BLaER1 treated with 17β-estradiol and CSF1 and Interleukin-3, amounts not matched to agents 10 nM and 100 nM (cell line): ENCODE measurements around the gene PROM2.

ENCODE experiments used
- H3K27ac ChIP-seq, 11 experiments: shearing (Covaris generic); formaldehyde crosslinking; 2 replicates each; pipeline ENCODE4 v1.8.1; 2022
- H3K27me3 ChIP-seq, 11 experiments: shearing (Covaris generic); formaldehyde crosslinking; 2 replicates each; pipeline ENCODE4 v1.8.1; 2022
- H3K36me3 ChIP-seq, 11 experiments: shearing (Covaris generic); formaldehyde crosslinking; 2 replicates each; pipeline ENCODE4 v1.8.1; 2022
- H3K4me1 ChIP-seq, 10 experiments: shearing (Covaris generic); formaldehyde crosslinking; 2 replicates each; pipeline ENCODE4 v1.8.1; 2022
- H3K4me2 ChIP-seq, 11 experiments: shearing (Covaris generic); formaldehyde crosslinking; 2 replicates each; pipeline ENCODE4 v1.8.1; 2022
- H3K4me3 ChIP-seq, 10 experiments: shearing (Covaris generic); formaldehyde crosslinking; 2 replicates each; pipeline ENCODE4 v1.8.1; 2022
- H3K9ac ChIP-seq, 11 experiments: shearing (Covaris generic); formaldehyde crosslinking; 2 replicates each; pipeline ENCODE4 v1.8.1; 2022
- H3K9me3 ChIP-seq, 11 experiments: shearing (Covaris generic); formaldehyde crosslinking; replicated peaks in 1 of 11; 2 replicates each; pipeline ENCODE4 v1.8.1; 2022
- H4K20me1 ChIP-seq, 11 experiments: shearing (Covaris generic); formaldehyde crosslinking; 2 replicates each; pipeline ENCODE4 v1.8.1; 2022
- Cebpa-rat ChIP-seq, 11 experiments: shearing (Covaris generic); IDR thresholded peaks; 2 replicates each; pipeline ENCODE4 v1.8.1; 2022

Gene PROM2

DNA sequence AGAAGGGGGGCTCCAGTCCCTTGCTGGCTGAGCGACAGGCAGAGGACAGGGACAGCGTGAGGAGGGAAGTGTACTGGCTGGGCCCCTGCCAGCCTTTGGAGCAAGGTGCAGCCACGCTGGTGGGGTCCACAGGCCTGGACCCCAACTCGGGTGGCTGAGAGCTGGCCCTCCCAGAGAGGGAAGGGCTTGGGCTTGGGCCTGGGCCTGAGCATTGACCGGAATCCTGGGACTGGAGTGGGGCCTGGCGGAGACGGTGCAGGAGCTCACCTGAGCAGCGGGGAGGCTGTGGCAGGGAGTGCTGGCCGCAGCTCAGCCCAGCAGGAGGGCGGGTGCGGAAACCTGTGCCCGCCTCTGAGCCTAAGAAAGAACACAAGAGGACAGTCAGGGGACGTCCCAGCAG is 50.8 kb downstream of the PROM2 start:
- Histone ChIP-seq H3K4me3 (no peak overlapping the region), H3K36me3 (no peaks in the 10 kb centered on the region), H3K4me2 (no peak overlapping the region), H4K20me1 (peaks cover 0 to 11% (median 0%) of the 10 kb centered on the region in 11 experiments; a peak in 2 of 22 replicates), H3K27me3 (no peaks in the 10 kb centered on the region), H3K9me3 (no peaks in the 10 kb centered on the region), H3K4me1 (no peaks in the 10 kb centered on the region), H3K9ac (no peak overlapping the region), H3K27ac (no peak overlapping the region)
- TF ChIP-seq Cebpa-rat (IDR thresholded peaks at IDR 0.05) = no peak

DNA sequence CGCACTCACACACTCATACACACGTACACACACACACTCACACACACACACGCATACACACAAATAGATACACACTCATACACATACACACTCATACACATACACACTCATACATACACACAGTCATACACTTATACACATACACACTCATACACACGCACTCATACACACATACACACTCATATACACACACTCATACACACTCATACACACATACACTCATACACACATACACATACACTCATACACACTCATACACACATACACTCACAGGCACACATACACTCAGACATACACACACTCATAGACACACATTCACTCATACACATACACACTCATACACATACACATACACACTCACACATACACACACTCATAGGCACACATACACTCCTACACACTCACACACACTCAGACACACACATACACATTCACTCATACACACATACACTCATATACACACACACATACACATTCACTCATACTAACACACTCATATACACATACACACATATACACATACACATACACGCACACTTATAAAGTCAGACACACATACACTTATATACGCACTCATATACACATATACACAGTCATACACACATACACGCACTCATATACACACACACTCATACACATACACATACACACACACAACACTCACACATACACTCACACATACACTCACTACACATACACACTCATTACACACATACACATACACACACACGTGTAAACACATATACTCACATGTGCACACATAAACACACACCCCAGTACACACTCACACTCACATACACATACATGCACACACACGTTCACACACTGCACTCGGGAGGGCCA is 51.6 kb downstream of the PROM2 start:
- no peak overlapping the region for H3K9ac ChIP-seq
- H3K27me3 ChIP-seq = no peaks in the 10 kb centered on the region

DNA sequence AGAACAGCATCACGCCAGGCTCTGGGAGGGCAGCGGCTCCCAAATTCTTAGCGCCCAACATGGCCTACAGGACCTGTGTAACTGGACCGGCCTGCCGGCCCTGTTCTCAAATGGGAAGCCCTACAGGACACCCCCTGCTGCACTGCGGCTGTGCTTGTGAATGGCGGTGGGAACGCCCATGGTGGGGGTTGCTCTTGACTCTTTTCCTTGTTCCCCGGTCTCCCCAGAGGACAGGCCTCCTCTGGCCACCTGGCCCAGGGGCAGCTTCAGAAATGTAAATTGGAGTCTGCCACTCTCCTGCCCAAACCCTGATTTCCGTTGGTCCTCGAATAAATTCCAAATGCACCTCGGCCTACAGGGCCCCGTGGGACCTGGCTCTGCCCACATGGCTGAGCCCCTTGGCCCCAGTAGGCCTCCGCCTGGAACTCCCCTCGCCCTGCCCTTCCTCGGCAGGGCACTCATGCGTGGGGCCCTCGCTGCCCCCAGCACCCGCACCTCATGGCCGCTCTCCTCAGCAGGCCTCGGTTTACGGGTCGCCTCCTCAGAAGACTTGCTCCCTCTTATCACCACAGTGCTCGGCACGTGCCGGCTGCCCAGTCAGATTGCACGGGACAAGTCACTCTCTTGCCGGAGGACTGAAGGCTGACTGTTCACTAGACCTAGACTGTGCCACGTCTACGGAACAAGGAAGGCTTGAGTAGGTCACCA is 52.3 kb downstream of the PROM2 start:
- Histone ChIP-seq H3K36me3 (no peaks in the 10 kb centered on the region), H3K27ac (no peak overlapping the region), H3K9ac (no peak overlapping the region), H3K9me3 (no peaks in the 10 kb centered on the region), H3K4me3 (no peak overlapping the region), H4K20me1 (peaks cover 0 to 11% (median 0%) of the 10 kb centered on the region in 11 experiments; a peak in 2 of 22 replicates), H3K4me2 (no peak overlapping the region), H3K27me3 (no peaks in the 10 kb centered on the region), H3K4me1 (no peaks in the 10 kb centered on the region)
- TF ChIP-seq Cebpa-rat (IDR thresholded peaks at IDR 0.05) = no peak

More for the DNA sequence above, 51.6 kb downstream of the PROM2 start:
- peaks cover 0 to 11% (median 0%) of the 10 kb centered on the region in 11 experiments; a peak in 2 of 22 replicates for H4K20me1 ChIP-seq
- no peak overlapping the region for H3K4me3 ChIP-seq
- H3K4me1 ChIP-seq = no peaks in the 10 kb centered on the region
- no peak overlapping the region for H3K4me2 ChIP-seq
- TF ChIP-seq Cebpa-rat (IDR thresholded peaks at IDR 0.05) = no peak
- no peaks in the 10 kb centered on the region for H3K9me3 ChIP-seq
- no peak overlapping the region for H3K27ac ChIP-seq
- no peaks in the 10 kb centered on the region for H3K36me3 ChIP-seq

DNA sequence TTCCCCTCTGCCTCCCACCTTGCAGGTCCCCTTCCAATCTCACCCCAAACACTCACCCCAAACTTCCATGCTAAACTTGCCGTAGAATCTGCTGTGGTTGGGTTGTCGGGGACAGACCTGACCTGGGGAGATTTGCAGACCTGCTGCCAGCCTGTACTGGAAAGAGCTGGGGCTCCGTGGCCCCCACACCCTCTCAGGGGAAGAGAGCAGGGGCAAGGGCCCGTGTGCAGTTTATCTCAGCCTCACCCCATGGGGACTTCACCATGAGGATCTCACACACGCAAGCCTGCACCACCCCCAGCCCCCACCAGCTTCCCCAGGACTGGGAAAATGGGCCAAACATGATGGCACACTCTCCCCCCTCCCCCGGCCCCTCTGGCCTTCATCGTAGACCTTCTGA is 53.6 kb downstream of the PROM2 start:
- Histone ChIP-seq H3K36me3 (no peaks in the 10 kb centered on the region), H3K4me1 (no peaks in the 10 kb centered on the region), H3K9ac (no peak overlapping the region), H4K20me1 (peaks cover 0 to 2% (median 0%) of the 10 kb centered on the region in 11 experiments; a peak in 2 of 22 replicates), H3K27ac (no peak overlapping the region), H3K4me2 (no peak overlapping the region), H3K27me3 (no peaks in the 10 kb centered on the region), H3K9me3 (no peaks in the 10 kb centered on the region), H3K4me3 (no peak overlapping the region)
- TF ChIP-seq Cebpa-rat (IDR thresholded peaks at IDR 0.05) = no peak

DNA sequence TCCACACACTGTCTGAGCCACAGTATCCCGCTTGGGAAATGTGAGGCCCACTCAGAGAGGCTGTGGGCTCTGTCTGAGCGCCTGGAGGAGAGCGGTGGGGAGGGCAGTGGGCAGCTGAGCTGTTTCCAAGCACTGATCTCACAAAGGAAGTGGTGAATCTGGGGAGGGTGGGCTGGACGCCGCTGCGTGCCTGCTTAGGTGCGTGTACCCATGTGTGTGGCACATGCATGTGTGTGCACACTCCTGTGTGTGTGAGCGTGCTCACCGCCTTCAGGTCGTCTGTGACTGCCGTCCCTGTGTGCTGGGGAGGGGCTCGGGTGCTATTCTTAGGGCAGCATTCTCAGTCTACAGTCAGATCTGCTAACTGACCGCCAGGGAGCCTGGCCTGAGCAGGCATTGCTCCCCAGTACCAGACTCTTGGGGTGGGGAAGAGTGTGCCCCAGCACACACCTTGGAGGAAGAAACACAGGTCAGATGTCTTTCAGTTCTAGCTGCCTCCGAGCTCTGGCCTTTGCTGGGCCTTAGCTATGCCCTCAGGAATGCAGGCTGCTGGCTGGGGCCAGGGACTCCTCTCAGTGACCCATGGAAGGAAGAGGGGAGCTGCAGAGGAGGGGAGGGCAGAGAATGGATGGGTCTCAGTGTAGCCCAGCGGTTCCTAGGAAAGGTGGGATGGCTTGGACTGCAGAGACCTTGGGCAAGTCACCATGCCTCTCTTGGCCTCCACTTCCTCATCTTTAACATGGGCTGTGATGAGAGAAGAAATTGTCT is 54.3 kb downstream of the PROM2 start:
- Histone ChIP-seq H3K27ac (no peak overlapping the region), H4K20me1 (no peaks in the 10 kb centered on the region; a peak in 2 of 22 replicates), H3K4me3 (no peak overlapping the region), H3K9me3 (no peaks in the 10 kb centered on the region), H3K27me3 (no peaks in the 10 kb centered on the region), H3K36me3 (no peaks in the 10 kb centered on the region), H3K9ac (no peak overlapping the region), H3K4me1 (peaks cover 0 to 2% (median under 1%) of the 10 kb centered on the region in 10 experiments; a peak in 7 of 20 replicates), H3K4me2 (no peak overlapping the region)
- no peak for TF ChIP-seq Cebpa-rat (IDR thresholded peaks at IDR 0.05)

DNA sequence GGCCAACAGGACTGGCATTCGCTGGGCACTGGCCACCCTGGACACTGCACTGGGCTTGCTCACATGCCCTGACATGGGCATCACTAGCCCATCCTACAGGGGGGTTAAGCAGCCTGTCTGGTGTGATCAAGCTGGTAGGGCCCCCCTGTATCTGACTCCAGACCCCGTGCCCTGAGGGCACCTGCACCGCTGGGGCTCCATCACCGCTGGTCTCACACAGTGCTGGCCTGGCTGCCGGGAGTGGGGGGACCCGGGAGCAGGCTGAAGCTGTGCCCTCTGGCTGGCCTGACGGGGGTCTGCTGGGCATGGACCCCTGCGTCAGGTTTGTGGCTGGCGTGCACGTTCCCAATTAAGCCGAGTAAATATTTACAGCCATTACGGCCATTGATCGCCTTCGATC is 55.2 kb downstream of the PROM2 start:
- no peak overlapping the region for H3K4me2 ChIP-seq
- H3K27ac ChIP-seq = no peak overlapping the region
- no peak overlapping the region for H3K9ac ChIP-seq
- no peaks in the 10 kb centered on the region for H3K36me3 ChIP-seq
- no peaks in the 10 kb centered on the region; a peak in 1 of 22 replicates for H4K20me1 ChIP-seq
- H3K27me3 ChIP-seq = no peaks in the 10 kb centered on the region
- peaks cover 0 to 11% (median 9%) of the 10 kb centered on the region in 10 experiments; a peak in 10 of 20 replicates for H3K4me1 ChIP-seq
- no peak overlapping the region for H3K4me3 ChIP-seq
- H3K9me3 ChIP-seq = no peaks in the 10 kb centered on the region
- TF ChIP-seq Cebpa-rat (IDR thresholded peaks at IDR 0.05) = no peak

DNA sequence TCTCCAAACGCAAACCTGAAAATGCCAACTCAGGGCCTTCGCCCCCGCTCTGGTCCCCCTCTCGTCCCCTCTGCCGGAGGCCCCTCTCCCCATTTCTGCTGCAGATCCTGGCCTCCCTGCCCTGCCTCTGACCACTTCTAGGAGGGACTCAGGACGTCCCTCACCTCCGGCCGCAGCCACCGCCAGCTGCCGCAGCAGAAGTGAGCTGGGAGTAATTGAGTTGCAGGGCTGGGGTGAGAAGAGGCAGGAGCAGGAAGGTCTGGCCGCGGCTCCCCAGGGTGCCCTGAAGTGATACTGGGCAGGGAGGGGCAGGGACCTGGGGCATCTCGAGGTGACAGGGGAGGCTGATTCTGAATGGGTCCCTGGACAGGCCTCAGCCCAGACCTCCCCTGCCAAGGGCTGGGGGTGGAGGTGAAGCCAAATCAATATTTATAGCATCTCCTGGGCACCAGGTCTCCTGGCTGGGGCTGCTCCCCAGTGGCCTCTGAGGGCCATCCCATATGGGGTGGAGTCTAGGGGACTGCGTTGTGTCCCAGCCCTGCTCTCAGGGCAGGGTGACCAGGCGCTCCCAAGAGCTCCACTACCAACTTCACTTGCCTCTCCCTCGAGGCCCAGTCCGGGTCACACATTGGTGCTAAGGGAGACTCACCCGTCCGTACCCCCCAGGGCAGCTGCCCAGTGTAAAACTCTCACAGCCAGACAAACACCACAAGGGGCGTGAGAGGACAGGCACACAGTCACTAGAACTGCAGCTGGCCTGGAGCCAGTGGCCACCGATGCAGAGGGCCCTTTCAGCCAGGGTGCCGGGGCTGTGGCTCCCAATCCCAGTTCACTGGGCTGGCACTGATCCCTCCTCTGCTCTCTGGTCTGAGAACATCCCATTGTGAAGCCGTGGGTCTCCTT is 55.9 kb downstream of the PROM2 start:
- Histone ChIP-seq H3K4me2 (no peak overlapping the region), H3K4me3 (no peak overlapping the region), H3K36me3 (no peaks in the 10 kb centered on the region), H3K27ac (no peak overlapping the region), H4K20me1 (no peaks in the 10 kb centered on the region; a peak in 1 of 22 replicates), H3K9ac (no peak overlapping the region), H3K4me1 (peaks cover 0 to 12% (median 9%) of the 10 kb centered on the region in 10 experiments; a peak in 10 of 20 replicates), H3K9me3 (peaks cover 0 to 4% (median 0%) of the 10 kb centered on the region in 11 experiments; a peak in 1 of 22 replicates), H3K27me3 (no peaks in the 10 kb centered on the region)
- no peak for TF ChIP-seq Cebpa-rat (IDR thresholded peaks at IDR 0.05)

DNA sequence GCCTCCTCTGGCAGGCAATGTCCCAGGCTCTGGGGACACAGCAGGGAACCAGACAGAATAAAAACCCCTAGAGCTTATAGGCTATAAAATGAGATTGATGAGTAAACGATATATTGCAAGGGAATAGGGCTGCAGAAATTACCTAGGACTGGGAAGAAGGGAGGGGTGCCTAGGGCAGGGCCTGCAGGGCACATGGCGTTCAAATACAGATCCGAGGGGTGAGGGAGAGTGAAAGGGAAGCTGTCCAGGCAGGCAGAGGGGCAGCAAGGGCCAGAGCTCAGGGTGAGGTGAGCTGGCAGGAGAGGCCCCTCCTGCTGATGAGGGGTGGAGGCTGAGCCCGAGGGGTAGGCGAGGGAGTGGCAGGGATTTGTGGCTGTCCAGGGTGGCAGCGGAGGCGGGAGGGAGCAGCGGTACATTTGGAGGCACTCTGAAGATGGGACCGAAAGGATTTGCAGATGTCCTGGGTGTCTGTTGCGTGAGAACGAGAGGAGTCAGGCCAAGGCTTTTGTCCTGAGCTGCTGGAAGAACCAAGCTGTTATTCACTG is 56.6 kb downstream of the PROM2 start:
- peaks cover 0 to 4% (median 0%) of the 10 kb centered on the region in 11 experiments; a peak in 1 of 22 replicates for H3K9me3 ChIP-seq
- no peak overlapping the region for H3K9ac ChIP-seq
- no peak overlapping the region for H3K27ac ChIP-seq
- TF ChIP-seq Cebpa-rat (IDR thresholded peaks at IDR 0.05) = no peak
- H3K36me3 ChIP-seq = no peaks in the 10 kb centered on the region
- H3K4me1 ChIP-seq = peaks cover 0 to 12% (median 9%) of the 10 kb centered on the region in 10 experiments; a peak in 10 of 20 replicates
- H3K27me3 ChIP-seq = no peaks in the 10 kb centered on the region
- H3K4me2 ChIP-seq = no peak overlapping the region
- H3K4me3 ChIP-seq = no peak overlapping the region
- no peaks in the 10 kb centered on the region; a peak in 1 of 22 replicates for H4K20me1 ChIP-seq
